H9 (cell line): Measurements from ENCODE around the gene LYRM7. TPM values are rescaled to one million over a fixed set of nuclear protein-coding genes. Genes with fewer than 3 reads are reported as not detected.

ENCODE experiments used
- DNase-seq: peaks from one replicate; pipeline ENCODE4 v3.0.0-alpha.2; 2017
- H2AFZ ChIP-seq: one replicate; pipeline ENCODE4 v1.6.1; 2013; ENCODE audit warnings: mild to moderate bottlenecking, low read length, control low read depth, moderate library complexity
- H2AK5ac ChIP-seq: 2 replicates; pipeline ENCODE4 v1.6.1; 2013; ENCODE audit warnings: low read length, control low read depth, mixed read lengths; ENCODE audit not compliant: insufficient read length
- H2BK120ac ChIP-seq: one replicate; pipeline ENCODE4 v1.6.1; 2013; ENCODE audit warnings: low read depth, mild to moderate bottlenecking, low read length, control low read depth, inconsistent platforms; ENCODE audit not compliant: poor library complexity, severe bottlenecking
- H2BK12ac ChIP-seq: 2 replicates; pipeline ENCODE4 v1.6.1; 2013; ENCODE audit warnings: low read length, control low read depth, mixed read lengths, low read depth; ENCODE audit not compliant: insufficient read length
- H2BK15ac ChIP-seq: 2 replicates; pipeline ENCODE4 v1.6.1; 2013; ENCODE audit warnings: low read depth, low read length, control low read depth
- H2BK20ac ChIP-seq: one replicate; pipeline ENCODE4 v1.6.1; 2013; ENCODE audit warnings: low read depth, mild to moderate bottlenecking, low read length, control low read depth, inconsistent platforms; ENCODE audit not compliant: poor library complexity, severe bottlenecking
- H2BK5ac ChIP-seq: 2 replicates; pipeline ENCODE4 v1.6.1; 2013; ENCODE audit warnings: low read length, control low read depth, mixed read lengths; ENCODE audit not compliant: insufficient read length
- H3K14ac ChIP-seq: 2 replicates; pipeline ENCODE4 v1.6.1; 2013; ENCODE audit warnings: low read length, control low read depth; ENCODE audit not compliant: insufficient read depth
- H3K18ac ChIP-seq: 2 replicates; pipeline ENCODE4 v1.6.1; 2013; ENCODE audit warnings: low read depth, mild to moderate bottlenecking, mixed read lengths, low read length, control low read depth; ENCODE audit not compliant: insufficient read length
- H3K23ac ChIP-seq: 2 replicates; pipeline ENCODE4 v1.6.1; 2013; ENCODE audit warnings: low read length, control low read depth, mixed read lengths, low read depth; ENCODE audit not compliant: insufficient read length
- H3K23me2 ChIP-seq: 2 replicates; pipeline ENCODE4 v1.6.1; 2013; ENCODE audit warnings: low read depth, mild to moderate bottlenecking, mixed read lengths, low read length, control low read depth; ENCODE audit not compliant: insufficient read length, poor library complexity, severe bottlenecking
- H3K27ac ChIP-seq: 2 replicates; pipeline ENCODE4 v1.5.1; 2013; ENCODE audit warnings: low read length, control low read depth, mixed read lengths, low read depth; ENCODE audit not compliant: insufficient read length
- H3K27me3 ChIP-seq: 2 replicates; pipeline ENCODE4 v1.6.1; 2013; ENCODE audit warnings: low read length, control low read depth, inconsistent platforms; ENCODE audit not compliant: insufficient read depth
- H3K4ac ChIP-seq: 2 replicates; pipeline ENCODE4 v1.6.1; 2013; ENCODE audit warnings: low read depth, mild to moderate bottlenecking, control low read depth, inconsistent platforms, low read length, moderate library complexity
- H3K4me1 ChIP-seq: 2 replicates; pipeline ENCODE4 v1.6.1; 2013; ENCODE audit warnings: low read length, control low read depth, inconsistent platforms; ENCODE audit not compliant: insufficient read depth
- H3K4me2 ChIP-seq: 2 replicates; pipeline ENCODE4 v1.6.1; 2013; ENCODE audit warnings: low read length, control low read depth, mixed read lengths; ENCODE audit not compliant: insufficient read length, insufficient read depth
- H3K56ac ChIP-seq: 2 replicates; pipeline ENCODE4 v1.6.1; 2013; ENCODE audit warnings: low read depth, mild to moderate bottlenecking, mixed read lengths, low read length, control low read depth; ENCODE audit not compliant: insufficient read length
- H3K79me1 ChIP-seq: 2 replicates; pipeline ENCODE4 v1.6.1; 2013; ENCODE audit warnings: low read depth, mild to moderate bottlenecking, moderate library complexity, low read length, control low read depth, inconsistent platforms; ENCODE audit not compliant: insufficient read depth, poor library complexity, severe bottlenecking
- H3K79me2 ChIP-seq: 2 replicates; pipeline ENCODE4 v1.6.1; 2013; ENCODE audit warnings: low read length, control low read depth, inconsistent platforms; ENCODE audit not compliant: insufficient read depth
- H3K9ac ChIP-seq: 2 replicates; pipeline ENCODE4 v1.6.1; 2013; ENCODE audit warnings: low read length, control low read depth, mixed read lengths; ENCODE audit not compliant: insufficient read length; ENCODE audit errors: extremely low read depth
- H3K9me3 ChIP-seq: one replicate; pipeline ENCODE4 v1.6.1; 2013; ENCODE audit warnings: low read depth, low read length, inconsistent platforms; ENCODE audit not compliant: control insufficient read depth
- H3T11ph ChIP-seq: one replicate; pipeline ENCODE4 v1.6.1; 2013; ENCODE audit warnings: mild to moderate bottlenecking, low read length, control low read depth, inconsistent platforms
- H4K20me1 ChIP-seq: one replicate; pipeline ENCODE4 v1.6.1; 2013; ENCODE audit not compliant: control insufficient read depth, insufficient read length, insufficient read depth
- H4K5ac ChIP-seq: 2 replicates; pipeline ENCODE4 v1.6.1; 2013; ENCODE audit warnings: low read depth, mild to moderate bottlenecking, mixed read lengths, low read length, control low read depth; ENCODE audit not compliant: insufficient read length
- H4K8ac ChIP-seq: replicated peaks from 2 replicates; pipeline ENCODE4 v1.6.1; 2013; ENCODE audit warnings: low read length, control low read depth, mixed read lengths, low read depth; ENCODE audit not compliant: insufficient read length
- H4K91ac ChIP-seq: 2 replicates; pipeline ENCODE4 v1.6.1; 2013; ENCODE audit warnings: low read depth, mild to moderate bottlenecking, moderate library complexity, mixed read lengths, low read length, control low read depth; ENCODE audit not compliant: insufficient read length
- H3K27ac Mint-ChIP-seq, 3 experiments: 2 replicates in 2 of 3; 3 replicates in 1 of 3; pipeline ENCODE4 v1.8.0; 2020 to 2021; ENCODE audit warnings: mixed read lengths in 3 of 3, mild to moderate bottlenecking in 1 of 3, moderate library complexity in 1 of 3
- H3K27me3 Mint-ChIP-seq: 2 replicates; pipeline ENCODE4 v1.8.0; 2021; ENCODE audit warnings: low read depth, mild to moderate bottlenecking, moderate library complexity, mixed read lengths
- H3K36me3 Mint-ChIP-seq, 3 experiments: 2 replicates in 2 of 3; 3 replicates in 1 of 3; pipeline ENCODE4 v1.8.0; 2020 to 2021; ENCODE audit warnings: low read depth in 3 of 3, mixed read lengths in 3 of 3; ENCODE audit not compliant: insufficient read depth in 1 of 3
- H3K4me1 Mint-ChIP-seq, 2 experiments: 2 replicates each; pipeline ENCODE4 v1.8.0; 2020; ENCODE audit warnings: mixed read lengths in 2 of 2
- H3K4me3 Mint-ChIP-seq, 2 experiments: 2 replicates in 1 of 2; 3 replicates in 1 of 2; pipeline ENCODE4 v1.8.0; 2020 to 2021; ENCODE audit warnings: mild to moderate bottlenecking in 2 of 2, mixed read lengths in 2 of 2, moderate library complexity in 1 of 2
- H3K9me3 Mint-ChIP-seq, 2 experiments: 2 replicates in 1 of 2; 3 replicates in 1 of 2; pipeline ENCODE4 v1.8.0; 2020; ENCODE audit warnings: mild to moderate bottlenecking in 2 of 2, mixed read lengths in 2 of 2, moderate library complexity in 1 of 2
- CTCF ChIP-seq: fragments of 200-600 bp; sonication (generic); conservative IDR thresholded peaks from 3 replicates; pipeline ENCODE4 v1.8.0; 2021; ENCODE audit warnings: antibody characterized with exemption, mild to moderate bottlenecking
- WGBS: extraction: QIAGEN DNeasy Blood & Tissue Kit; methylation state at CpG from one replicate; pipeline ENCODE4 v1.1.7; 2013; ENCODE audit warnings: missing lambda C conversion rate, low lambda C conversion rate, mixed read lengths; ENCODE audit not compliant: insufficient read length; ENCODE audit errors: extremely low coverage; 5-methylcytosine and 5-hydroxymethylcytosine counted together
- total RNA-seq: library from RNA; stranded (reverse); gene quantifications from 2 replicates; pipeline ENCODE4 v1.2.1, GENCODE V29; 2021

The LYRM7 gene
- total RNA-seq, 1 experiment from 2014 or later, result 7.0 TPM

- no peak overlapping the region for H3K23ac ChIP-seq
- H3K9me3 ChIP-seq, result no peaks in the 10 kb centered on the region
- Mint-ChIP-seq H3K36me3 (no peaks in the 10 kb centered on the region; a peak in 1 of 7 replicates), H3K4me3 (no peak overlapping the region), H3K27me3 (no peaks in the 10 kb centered on the region), H3K4me1 (no peaks in the 10 kb centered on the region), H3K27ac (no peak overlapping the region), H3K9me3 (no peaks in the 10 kb centered on the region)
- no peak overlapping the region for H2AFZ ChIP-seq
- H4K8ac ChIP-seq, result no peak overlapping the region
- no peak overlapping the region for H2BK20ac ChIP-seq
- no peak overlapping the region for H2BK5ac ChIP-seq
- no peak overlapping the region for H3K27ac ChIP-seq
- H3K4me2 ChIP-seq, result no peak overlapping the region
- H3K4me1 ChIP-seq, result no peaks in the 10 kb centered on the region
- no peaks in the 10 kb centered on the region for H3K79me1 ChIP-seq
- no CpG with 5 or more reads among the region's 10 CpGs for WGBS
- no peak overlapping the region for H3K56ac ChIP-seq
- no peak overlapping the region for H3K4ac ChIP-seq
- no peak overlapping the region for H3K9ac ChIP-seq
- no peak overlapping the region for H3T11ph ChIP-seq
- no peak overlapping the region for H2AK5ac ChIP-seq
- H3K18ac ChIP-seq, result no peak overlapping the region
- no peak for DNase-seq
- H4K20me1 ChIP-seq, result no peaks in the 10 kb centered on the region
- H3K23me2 ChIP-seq, result no peaks in the 10 kb centered on the region
- H2BK15ac ChIP-seq, result no peak overlapping the region
- no peak overlapping the region for H2BK120ac ChIP-seq
- H4K91ac ChIP-seq, result no peak overlapping the region
- H3K27me3 ChIP-seq, result no peaks in the 10 kb centered on the region
- no peaks in the 10 kb centered on the region; the same call in 1 of the 2 replicates for H3K79me2 ChIP-seq
- TF ChIP-seq CTCF, result no peak
- no peak overlapping the region for H4K5ac ChIP-seq
- H3K14ac ChIP-seq, result no peak overlapping the region
- no peak overlapping the region for H2BK12ac ChIP-seq
Measured at GRCh38 chr5:131221008-131221703, 50.4 kb downstream of the LYRM7 start.
